AG04449 (cell line): ENCODE results near the gene PLA2G4F.
"Not testable (repeated sequence)": the region's sequence is repeated elsewhere in the genome, so short reads cannot be mapped to it uniquely, and the experiment has no call there.

Experiments
- CTCF ChIA-PET: fragments of 350-600 bp; formaldehyde crosslinking; extraction: SDS; loops from one replicate; lab custom pipeline; 2021; ENCODE audit warnings: antibody characterized with exemption; lab: Yijun Ruan, JAX
- POLR2A ChIA-PET: fragments of 400-600, 350-600 bp; formaldehyde crosslinking; extraction: SDS; loops from one replicate; lab custom pipeline; 2020; ENCODE audit warnings: antibody characterized with exemption, inconsistent platforms; lab: Yijun Ruan, JAX
- DNase-seq: peaks from one replicate; pipeline ENCODE4 v3.0.0-alpha.2; 2010; ENCODE audit warnings: low read depth, low spot score
- H3K4me3 ChIP-seq: 2 replicates; pipeline ENCODE4 v1.5.1; 2011; ENCODE audit warnings: low read depth, mild to moderate bottlenecking, control low read depth, low read length
- TF ChIP-seq, protein P1 (sequence below): IDR thresholded peaks from one replicate; pipeline ENCODE4 v1.5.1; 2011; ENCODE audit warnings: mild to moderate bottlenecking, moderate library complexity, low read length, control low read depth, inconsistent platforms; ENCODE audit not compliant: insufficient read depth; ENCODE audit errors: missing control alignments

The PLA2G4F gene

DNA sequence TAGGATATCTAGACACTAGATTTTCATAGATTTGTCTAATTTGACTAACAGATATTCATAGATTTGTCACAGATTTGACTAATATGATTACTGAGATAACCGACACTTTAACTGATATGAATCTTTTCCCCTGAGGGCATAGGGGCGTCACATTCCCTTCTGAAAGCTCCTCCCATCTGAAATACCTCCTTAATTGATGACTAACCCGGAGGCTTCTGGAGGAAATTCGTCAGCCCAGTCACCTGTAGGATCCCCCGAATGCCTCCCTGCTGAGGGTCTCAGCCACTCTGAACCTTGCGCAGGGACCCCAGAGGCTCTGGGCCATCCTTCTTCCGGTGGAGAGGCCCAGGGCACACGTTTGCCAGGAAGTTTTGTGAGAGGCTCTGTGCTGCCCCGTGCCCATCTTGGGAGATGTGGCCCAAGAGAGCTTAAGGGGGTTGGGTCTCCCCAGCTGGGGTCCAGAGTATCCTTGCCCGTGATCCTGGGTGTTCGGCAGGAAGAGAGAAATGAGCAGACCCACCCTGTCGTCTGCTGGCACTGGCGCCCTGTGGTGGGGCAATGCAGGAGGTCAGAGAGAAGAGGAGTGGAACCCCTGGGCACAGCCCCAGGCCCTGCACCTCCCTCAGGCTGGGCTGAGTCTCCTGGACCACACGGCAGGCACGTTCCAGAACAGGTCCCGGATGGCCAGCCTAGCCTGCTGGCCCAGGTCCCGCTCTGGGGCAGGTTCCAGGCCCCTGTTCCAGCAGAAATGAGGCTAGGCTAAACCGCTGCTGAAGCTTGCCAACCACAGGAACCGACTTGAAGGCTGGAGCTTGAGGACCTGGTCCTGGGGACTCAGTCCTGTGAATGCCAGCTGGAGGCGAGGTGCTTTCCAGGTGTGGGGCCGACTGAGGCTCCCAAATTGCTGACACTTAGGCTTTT lies 63.8 kb downstream of the PLA2G4F start:
- ChIA-PET POLR2A (no interaction called here), CTCF (interaction anchor here (0.6 to 10.9 kb wide), 6 partner anchors 9 to 112 kb away, joined by 3 to 114 read pairs (median 5); no protein-coding TSS in a partner anchor)
- H3K4me3 ChIP-seq, result no peak overlapping the region
- DNase-seq, result no peak
- TF ChIP-seq, protein P1, sequence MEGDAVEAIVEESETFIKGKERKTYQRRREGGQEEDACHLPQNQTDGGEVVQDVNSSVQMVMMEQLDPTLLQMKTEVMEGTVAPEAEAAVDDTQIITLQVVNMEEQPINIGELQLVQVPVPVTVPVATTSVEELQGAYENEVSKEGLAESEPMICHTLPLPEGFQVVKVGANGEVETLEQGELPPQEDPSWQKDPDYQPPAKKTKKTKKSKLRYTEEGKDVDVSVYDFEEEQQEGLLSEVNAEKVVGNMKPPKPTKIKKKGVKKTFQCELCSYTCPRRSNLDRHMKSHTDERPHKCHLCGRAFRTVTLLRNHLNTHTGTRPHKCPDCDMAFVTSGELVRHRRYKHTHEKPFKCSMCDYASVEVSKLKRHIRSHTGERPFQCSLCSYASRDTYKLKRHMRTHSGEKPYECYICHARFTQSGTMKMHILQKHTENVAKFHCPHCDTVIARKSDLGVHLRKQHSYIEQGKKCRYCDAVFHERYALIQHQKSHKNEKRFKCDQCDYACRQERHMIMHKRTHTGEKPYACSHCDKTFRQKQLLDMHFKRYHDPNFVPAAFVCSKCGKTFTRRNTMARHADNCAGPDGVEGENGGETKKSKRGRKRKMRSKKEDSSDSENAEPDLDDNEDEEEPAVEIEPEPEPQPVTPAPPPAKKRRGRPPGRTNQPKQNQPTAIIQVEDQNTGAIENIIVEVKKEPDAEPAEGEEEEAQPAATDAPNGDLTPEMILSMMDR, result no peak

DNA sequence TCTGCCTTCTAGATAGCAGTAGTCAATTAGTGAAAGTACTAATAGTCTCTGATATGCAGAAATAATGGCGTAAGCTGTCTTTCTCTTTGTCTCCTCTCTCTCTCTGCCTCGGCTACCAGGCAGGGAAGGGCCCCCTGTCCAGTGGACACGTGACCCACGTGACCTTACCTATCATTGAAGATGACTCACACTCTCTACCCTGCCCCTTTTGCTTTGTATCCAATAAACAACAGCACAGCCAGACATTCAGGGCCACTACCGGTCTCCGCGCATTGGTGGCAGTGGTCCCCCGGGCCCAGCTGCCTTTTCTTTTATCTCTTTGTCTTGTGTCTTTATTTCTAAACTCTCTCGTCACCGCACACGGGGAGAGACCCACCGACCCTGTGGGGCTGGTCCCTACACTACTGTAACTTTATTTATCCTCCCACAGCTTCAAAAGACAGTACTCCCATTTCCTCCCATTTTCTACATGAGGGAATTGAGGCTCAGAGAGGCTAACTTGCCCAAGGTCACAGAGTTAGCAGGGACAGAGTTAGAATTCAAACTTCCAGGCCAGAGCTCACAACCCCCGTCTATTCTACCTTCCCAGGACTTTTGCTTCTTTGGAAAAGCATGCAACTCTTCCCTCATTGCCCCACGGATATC lies 64.6 kb downstream of the PLA2G4F start:
- DNase-seq, POLR2A ChIA-PET, H3K4me3 ChIP-seq: not testable (repeated sequence)
- CTCF ChIA-PET, result interaction anchor here (0.6 to 10.9 kb wide), 5 partner anchors 8 to 111 kb away, joined by 3 to 114 read pairs (median 3); no protein-coding TSS in a partner anchor

DNA sequence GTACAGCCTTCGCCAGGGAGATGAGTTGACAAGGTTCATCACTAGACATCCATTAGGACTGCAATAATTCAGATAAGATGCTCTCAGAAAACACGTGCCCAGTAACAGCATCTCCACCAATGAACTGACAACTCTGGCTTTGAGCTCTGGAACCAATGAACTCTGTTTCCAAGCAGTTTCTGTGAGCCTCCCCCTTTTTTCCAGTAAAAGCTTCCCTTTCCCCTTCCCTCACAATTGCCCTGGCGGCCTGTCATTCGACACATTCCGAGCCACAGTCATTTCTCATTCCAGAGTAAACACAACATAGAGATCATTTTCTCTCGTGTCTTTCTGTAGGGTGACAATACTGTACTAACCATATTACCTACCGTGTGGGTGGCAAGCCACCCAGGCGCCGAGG lies 65.7 kb downstream of the PLA2G4F start:
- no peak for DNase-seq
- H3K4me3 ChIP-seq, result no peak overlapping the region
- ChIA-PET CTCF (interaction anchor here (0.8 to 2.5 kb wide), 6 partner anchors 9 to 102 kb away, joined by 3 to 9 read pairs (median 3); no protein-coding TSS in a partner anchor), POLR2A (no interaction called here)
- TF ChIP-seq, protein P1, result no peak

- H3K4me3 ChIP-seq, result no peak overlapping the region
- DNase-seq, result no peak
- TF ChIP-seq, protein P1, result no peak
- CTCF ChIA-PET, result interaction anchor here (0.8 to 2.5 kb wide), 6 partner anchors 8 to 101 kb away, joined by 3 to 9 read pairs (median 3); no protein-coding TSS in a partner anchor
- POLR2A ChIA-PET, result no interaction called here
Observed at GRCh38 chr15:42090370-42090769, 66.1 kb downstream of the PLA2G4F start.

GRCh38 chr15:42089942-42090341 lies 66.5 kb downstream of the PLA2G4F start:
- TF ChIP-seq, protein P1, result no peak
- POLR2A ChIA-PET, result no interaction called here
- no peak for DNase-seq
- CTCF ChIA-PET, result interaction anchor here (1.1 to 2.5 kb wide), 2 partner anchors 9 to 47 kb away, joined by 3 to 9 read pairs; no protein-coding TSS in a partner anchor
- no peak overlapping the region for H3K4me3 ChIP-seq
